Caco-2 (cell line): ENCODE measurements around the gene PTPRG. TPM values are rescaled to one million over a fixed set of nuclear protein-coding genes. Genes with fewer than 3 reads are reported as not detected.

ENCODE experiments used
- BruUV-seq: library from RNA; stranded (reverse); fragments of 400-500 nt; replicated peaks from 2 replicates; lab custom pipeline; 2021; lab: Mats Ljungman, UMichigan
- CTCF ChIA-PET: fragments of 300-600 bp; sonication (Branson Sonifier 250); formaldehyde crosslinking; loops from one replicate; lab custom pipeline; 2022; ENCODE audit warnings: antibody characterized with exemption; lab: Charles Lee
- POLR2A ChIA-PET: fragments of 300-600 bp; sonication (Branson Sonifier 250); formaldehyde crosslinking; loops from one replicate; lab custom pipeline; 2022; ENCODE audit warnings: antibody characterized with exemption; lab: Charles Lee
- DNase-seq, 2 experiments: peaks; one replicate each; pipeline versions ENCODE4 v3.0.0 to v3.0.0-alpha.2; 2020 to 2022
- H3K27me3 ChIP-seq: replicated peaks from 2 replicates; pipeline ENCODE4 v1.6.0; 2011; ENCODE audit warnings: low read length; ENCODE audit not compliant: control insufficient read depth, insufficient read depth
- H3K36me3 ChIP-seq: 2 replicates; pipeline ENCODE4 v1.5.1; 2011; ENCODE audit warnings: low read length; ENCODE audit not compliant: control insufficient read depth, insufficient read depth
- H3K4me1 ChIP-seq: fragments of 250-450 bp; sonication (Bioruptor Pico); 2 replicates; pipeline ENCODE4 v1.5.1; 2020; ENCODE audit warnings: mild to moderate bottlenecking
- H3K4me3 ChIP-seq: 2 replicates; pipeline ENCODE4 v1.5.1; 2011; ENCODE audit warnings: low read depth, mild to moderate bottlenecking, control low read depth, low read length
- H3K9me3 ChIP-seq: fragments of 250-450 bp; sonication (Bioruptor Pico); 2 replicates; pipeline ENCODE4 v1.5.1; 2020; ENCODE audit warnings: mild to moderate bottlenecking, moderate library complexity
- H3K27ac Mint-ChIP-seq: one replicate; pipeline ENCODE4 v1.8.0; 2022; ENCODE audit warnings: mixed read lengths; ENCODE audit not compliant: unreplicated experiment
- H3K27me3 Mint-ChIP-seq: one replicate; pipeline ENCODE4 v1.8.0; 2022; ENCODE audit warnings: mixed read lengths; ENCODE audit not compliant: insufficient read depth, unreplicated experiment
- H3K36me3 Mint-ChIP-seq: one replicate; pipeline ENCODE4 v1.8.0; 2022; ENCODE audit warnings: mild to moderate bottlenecking, mixed read lengths; ENCODE audit not compliant: insufficient read depth, unreplicated experiment
- H3K4me1 Mint-ChIP-seq: one replicate; pipeline ENCODE4 v1.8.0; 2022; ENCODE audit warnings: low read depth, mixed read lengths; ENCODE audit not compliant: unreplicated experiment
- H3K4me3 Mint-ChIP-seq: one replicate; pipeline ENCODE4 v1.8.0; 2022; ENCODE audit warnings: mild to moderate bottlenecking, moderate library complexity, mixed read lengths; ENCODE audit not compliant: unreplicated experiment
- H3K9me3 Mint-ChIP-seq: one replicate; pipeline ENCODE4 v1.8.0; 2022; ENCODE audit warnings: mixed read lengths; ENCODE audit not compliant: unreplicated experiment
- CTCF ChIP-seq, 2 experiments: fragments of 200-600 bp in 1 of 2; IDR thresholded peaks; 1 replicate in 1 of 2; 2 replicates in 1 of 2; pipeline versions ENCODE4 v1.5.1 to v1.8.0; 2011 to 2022; ENCODE audit warnings: antibody characterized with exemption in 1 of 2, control low read depth in 1 of 2, inconsistent platforms in 1 of 2, low read depth in 1 of 2, low read length in 1 of 2, mild to moderate bottlenecking in 1 of 2, moderate library complexity in 1 of 2; ENCODE audit not compliant: insufficient read depth in 1 of 2, severe bottlenecking in 1 of 2, unreplicated experiment in 1 of 2
- intact Hi-C: fragments of 100-400 bp; cut with micrococcal nuclease; formaldehyde crosslinking; loops from one replicate; pipeline ENCODE4 v1.10.0; 2022; ENCODE audit not compliant: unreplicated experiment
- total RNA-seq: library from RNA; stranded (reverse); gene quantifications from 2 replicates; pipeline ENCODE4 v1.2.3, GENCODE V29; 2022

The PTPRG gene
- total RNA-seq, 1 experiment from 2014 or later = 46.4 TPM

- Histone ChIP-seq H3K4me1 (peaks cover 32% of the 10 kb centered on the region), H3K4me3 (no peak overlapping the region), H3K9me3 (no peaks in the 10 kb centered on the region), H3K36me3 (no peaks in the 10 kb centered on the region; the same call in 1 of the 2 replicates), H3K27me3 (no peaks in the 10 kb centered on the region)
- TF ChIP-seq CTCF (IDR thresholded peaks at IDR 0.05; ENCODE audit: insufficient read depth in 1 of 2, low read depth in 1 of 2, low read length in 1 of 2, severe bottlenecking in 1 of 2, unreplicated experiment in 1 of 2) = no peak
- CTCF ChIA-PET = interaction anchor here (0.6 kb wide), 1 partner anchor 18 kb away, joined by 3 read pairs; no protein-coding TSS in a partner anchor
- H3K27me3 Mint-ChIP-seq = no peaks in the 10 kb centered on the region
- intact Hi-C loops = no loop called here
- no peak overlapping the region for H3K4me3 Mint-ChIP-seq
- peaks cover 43% of the 10 kb centered on the region for H3K4me1 Mint-ChIP-seq
- no peak for DNase-seq
- POLR2A ChIA-PET = no interaction called here
- H3K9me3 Mint-ChIP-seq = no peaks in the 10 kb centered on the region
- H3K36me3 Mint-ChIP-seq = peaks cover 5% of the 10 kb centered on the region
- BruUV-seq = no TSS peak
- no peak overlapping the region for H3K27ac Mint-ChIP-seq
These were observed 400.5 kb downstream of the PTPRG start for GRCh38 chr3:61961900-61962299.

- POLR2A ChIA-PET = no interaction called here
These were observed 403.2 kb downstream of the PTPRG start for GRCh38 chr3:61964566-61964965.

GRCh38 chr3:61965770-61966131 lies 404.4 kb downstream of the PTPRG start:
- peaks cover 5% of the 10 kb centered on the region for H3K36me3 Mint-ChIP-seq
- no peak for TF ChIP-seq CTCF (IDR thresholded peaks at IDR 0.05; ENCODE audit: insufficient read depth in 1 of 2, low read depth in 1 of 2, low read length in 1 of 2, severe bottlenecking in 1 of 2, unreplicated experiment in 1 of 2)
- no peak overlapping the region for H3K4me3 Mint-ChIP-seq
- peaks cover 29% of the 10 kb centered on the region for H3K4me1 Mint-ChIP-seq
- DNase-seq = no peak
- Histone ChIP-seq H3K9me3 (no peaks in the 10 kb centered on the region), H3K27me3 (no peaks in the 10 kb centered on the region), H3K4me3 (no peak overlapping the region), H3K36me3 (no peaks in the 10 kb centered on the region), H3K4me1 (peaks cover 38% of the 10 kb centered on the region)
- ChIA-PET POLR2A (no interaction called here), CTCF (no interaction called here)
- H3K9me3 Mint-ChIP-seq = no peaks in the 10 kb centered on the region
- BruUV-seq = no TSS peak
- peak overlapping the region; percentile 37 for H3K27ac Mint-ChIP-seq
- intact Hi-C loops = no loop called here
- no peaks in the 10 kb centered on the region for H3K27me3 Mint-ChIP-seq

More at GRCh38 chr3:61964566-61964965, 403.2 kb downstream of the PTPRG start:
- no peaks in the 10 kb centered on the region for H3K27me3 Mint-ChIP-seq
- DNase-seq = no peak
- no peak for TF ChIP-seq CTCF (IDR thresholded peaks at IDR 0.05; ENCODE audit: insufficient read depth in 1 of 2, low read depth in 1 of 2, low read length in 1 of 2, severe bottlenecking in 1 of 2, unreplicated experiment in 1 of 2)
- H3K4me1 Mint-ChIP-seq = peaks cover 35% of the 10 kb centered on the region
- H3K27ac Mint-ChIP-seq = peak overlapping the region; percentile 56
- H3K36me3 Mint-ChIP-seq = peaks cover 5% of the 10 kb centered on the region
- Histone ChIP-seq H3K4me3 (no peak overlapping the region), H3K36me3 (no peaks in the 10 kb centered on the region), H3K27me3 (no peaks in the 10 kb centered on the region), H3K9me3 (no peaks in the 10 kb centered on the region), H3K4me1 (peaks cover 38% of the 10 kb centered on the region)
- no peaks in the 10 kb centered on the region for H3K9me3 Mint-ChIP-seq
- intact Hi-C loops = no loop called here
- BruUV-seq = no TSS peak
- no peak overlapping the region for H3K4me3 Mint-ChIP-seq
- CTCF ChIA-PET = interaction anchor here (0.7 kb wide), 1 partner anchor 107 kb away, joined by 4 read pairs; no protein-coding TSS in a partner anchor
